H1 (cell line): ENCODE measurements around the gene MYPOP. TPM values are rescaled to one million over a fixed set of nuclear protein-coding genes. Genes with fewer than 3 reads are reported as not detected.

ENCODE experiments used
- ASH2L ChIP-seq: fragments of 200-600, 300-600 bp; sonication (generic); IDR thresholded peaks from one replicate; pipeline ENCODE4 v1.7.1; 2017; ENCODE audit warnings: low read length
- BACH1 ChIP-seq: IDR thresholded peaks from 2 replicates; pipeline ENCODE4 v1.6.1; 2012; ENCODE audit warnings: low read length, improper control_type of control experiment
- BCL11A ChIP-seq, 2 experiments: IDR thresholded peaks; one replicate each; pipeline ENCODE4 v1.6.1; 2011; ENCODE audit warnings: low read depth in 2 of 2, low read length in 2 of 2, mild to moderate bottlenecking in 2 of 2
- CBX5 ChIP-seq: fragments of 300-800, 300-1000 bp; sonication (generic); IDR thresholded peaks from 2 replicates; pipeline ENCODE4 v1.7.1; 2016; ENCODE audit warnings: antibody characterized with exemption, low read length, low read depth
- CHD1 ChIP-seq: IDR thresholded peaks from 2 replicates; pipeline ENCODE4 v1.6.1; 2012; ENCODE audit warnings: low read depth, low read length, improper control_type of control experiment
- EZH2 ChIP-seq: fragments of 200-600 bp; sonication (generic); IDR thresholded peaks from 2 replicates; pipeline ENCODE4 v1.7.1; 2012; ENCODE audit warnings: low read depth, mild to moderate bottlenecking, moderate library complexity, low read length, inconsistent platforms; ENCODE audit not compliant: severe bottlenecking
- KDM1A ChIP-seq: fragments of 200-600, 300-600 bp; sonication (generic); IDR thresholded peaks from 2 replicates; pipeline ENCODE4 v1.7.1; 2016; ENCODE audit warnings: mild to moderate bottlenecking, low read length, borderline replicate concordance
- MAFK ChIP-seq: IDR thresholded peaks from 2 replicates; pipeline ENCODE4 v1.6.1; 2012; ENCODE audit warnings: low read depth, mild to moderate bottlenecking, improper control_type of control experiment, low read length
- NANOG ChIP-seq: IDR thresholded peaks from 2 replicates; pipeline ENCODE4 v1.6.1; 2011; ENCODE audit warnings: low read length, low read depth, mild to moderate bottlenecking, inconsistent platforms; ENCODE audit not compliant: insufficient read depth, poor library complexity, severe bottlenecking
- NRF1 ChIP-seq: IDR thresholded peaks from 2 replicates; pipeline ENCODE4 v1.6.1; 2011; ENCODE audit warnings: mild to moderate bottlenecking, low read depth, low read length, improper control_type of control experiment
- PHF8 ChIP-seq: fragments of 200-600 bp; sonication (generic); conservative IDR thresholded peaks from 2 replicates; pipeline ENCODE4 v1.7.1; 2012; ENCODE audit warnings: low read depth, mild to moderate bottlenecking, inconsistent platforms, low read length, moderate library complexity
- RAD21 ChIP-seq, 2 experiments: IDR thresholded peaks in 1 of 2; conservative IDR thresholded peaks in 1 of 2; 2 replicates each; pipeline ENCODE4 v1.6.1; 2011; ENCODE audit warnings: low read depth in 2 of 2, low read length in 2 of 2, improper control_type of control experiment in 1 of 2, inconsistent platforms in 1 of 2, mild to moderate bottlenecking in 1 of 2, moderate library complexity in 1 of 2
- RBBP5 ChIP-seq: IDR thresholded peaks from 2 replicates; pipeline ENCODE4 v1.7.1; 2012; ENCODE audit warnings: low read depth, mild to moderate bottlenecking, inconsistent platforms, low read length, moderate library complexity, borderline replicate concordance
- RXRA ChIP-seq: IDR thresholded peaks from 2 replicates; pipeline ENCODE4 v1.6.1; 2011; ENCODE audit warnings: low read depth, mild to moderate bottlenecking, low read length, moderate library complexity; ENCODE audit not compliant: insufficient read depth
- SAP30 ChIP-seq: fragments of 300-600 bp; sonication (generic); IDR thresholded peaks from 2 replicates; pipeline ENCODE4 v1.7.1; 2012; ENCODE audit warnings: low read length, moderate library complexity, mild to moderate bottlenecking, inconsistent platforms; ENCODE audit not compliant: insufficient read depth, insufficient replicate concordance
- SIN3A ChIP-seq, 2 experiments: IDR thresholded peaks in 1 of 2; conservative IDR thresholded peaks in 1 of 2; 2 replicates each; pipeline ENCODE4 v1.6.1; 2011 to 2012; ENCODE audit warnings: low read length in 2 of 2, improper control_type of control experiment in 1 of 2, low read depth in 1 of 2, mild to moderate bottlenecking in 1 of 2
- TCF12 ChIP-seq: IDR thresholded peaks from 2 replicates; pipeline ENCODE4 v1.6.1; 2011; ENCODE audit warnings: low read depth, mild to moderate bottlenecking, low read length
- YY1 ChIP-seq: IDR thresholded peaks from 2 replicates; pipeline ENCODE4 v1.6.1; 2011; ENCODE audit warnings: low read depth, mild to moderate bottlenecking, low read length
- polyA plus RNA-seq, 7 experiments: library from polyadenylated mRNA; depleted of rRNA in 3 of 7; stranded (reverse) in 5 of 7; unstranded in 2 of 7; fragments of >200 nt in 5 of 7; fragments of 200-250 nt in 2 of 7; gene quantifications; 1 replicate in 5 of 7; 2 replicates in 1 of 7; 4 replicates in 1 of 7; pipeline versions ENCODE4 v1.2.1 to v1.2.3, GENCODE V29; 2011 to 2013; ENCODE audit warnings: missing spikeins in 2 of 7, mixed read lengths in 2 of 7
- total RNA-seq: library from RNA; stranded (reverse); fragmentation: NEBNext Ultra II Directional; extraction: Animal tissue kit (Norgen Biotek cat#: 25700); gene quantifications from 2 replicates; pipeline ENCODE4 v1.2.1, GENCODE V29; 2021
- TF ChIP-seq, protein P1 (sequence below): IDR thresholded peaks from 2 replicates; pipeline ENCODE4 v1.6.1; 2011; ENCODE audit warnings: low read length, improper control_type of control experiment

MYPOP gene
- total and polyA plus RNA-seq, 2 of the 8 experiments (the other 6 are each of a cell fraction or from before 2014, with no cell fraction given) = 3.2 to 11.1 TPM

DNA sequence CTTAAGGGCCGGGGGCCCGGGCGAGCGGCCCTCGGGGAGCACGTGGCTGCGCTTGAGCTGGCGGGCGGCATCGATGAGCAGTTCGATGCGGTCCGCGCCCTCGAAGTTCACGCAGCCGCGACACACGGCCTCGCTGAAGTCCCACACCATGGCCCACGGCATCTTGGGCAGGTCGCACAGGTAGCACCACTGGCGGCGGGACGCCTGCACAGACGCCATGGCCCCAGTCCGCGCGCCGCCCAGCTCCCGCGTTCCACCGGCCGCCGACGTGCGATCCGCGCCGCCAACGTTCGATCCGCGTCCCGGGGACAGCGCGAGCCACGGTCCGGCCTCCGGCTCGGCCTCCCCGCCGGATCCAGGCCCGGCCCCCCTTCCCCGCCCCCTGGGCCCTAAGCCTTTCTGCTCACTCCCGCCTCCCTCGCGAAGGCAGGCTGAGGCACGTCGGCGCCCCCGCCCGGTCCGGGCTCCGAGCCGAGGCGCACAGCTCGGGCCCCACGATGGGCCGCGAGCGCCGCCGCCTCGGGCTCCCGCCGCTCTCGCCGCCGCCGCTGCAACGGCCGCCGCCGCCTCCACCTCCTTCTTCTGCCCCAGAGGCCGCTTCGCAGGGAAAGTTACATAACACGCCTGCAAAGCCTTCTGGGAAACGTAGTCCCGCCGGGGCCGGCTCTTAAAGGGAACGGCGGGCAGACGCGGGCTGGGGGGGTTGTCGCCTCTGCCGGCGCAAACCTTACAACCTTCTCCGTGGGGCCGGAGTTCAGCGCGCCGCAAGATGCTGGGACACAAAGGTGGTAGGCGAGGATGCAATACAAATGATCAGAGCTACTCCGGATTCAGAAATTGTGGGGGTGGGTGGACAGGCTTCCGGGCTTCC lies 16.6 kb downstream of the MYPOP start, which contains the start of gene IRF2BP1 (continued):
- TF ChIP-seq CBX5 = no peak
- TF ChIP-seq RXRA = no peak
- peak; percentile 15 to 41; a peak in 2 of 4 replicates for TF ChIP-seq SIN3A (conservative IDR thresholded peaks at IDR 0.05 in 1 of 2, IDR thresholded peaks at IDR 0.05 in 1 of 2; ENCODE audit: low read depth in 1 of 2, low read length in 2 of 2)
- TF ChIP-seq EZH2 = no peak
- TF ChIP-seq BCL11A (IDR thresholded peaks at IDR 0.05; ENCODE audit: low read depth in 2 of 2, low read length in 2 of 2) = no peak
- no peak for TF ChIP-seq SAP30
- TF ChIP-seq BACH1 = no peak
- TF ChIP-seq NRF1 = no peak
- no peak for TF ChIP-seq CHD1
- no peak for TF ChIP-seq RBBP5
- TF ChIP-seq KDM1A = no peak; the same call in 1 of the 2 replicates
- TF ChIP-seq, protein P1, sequence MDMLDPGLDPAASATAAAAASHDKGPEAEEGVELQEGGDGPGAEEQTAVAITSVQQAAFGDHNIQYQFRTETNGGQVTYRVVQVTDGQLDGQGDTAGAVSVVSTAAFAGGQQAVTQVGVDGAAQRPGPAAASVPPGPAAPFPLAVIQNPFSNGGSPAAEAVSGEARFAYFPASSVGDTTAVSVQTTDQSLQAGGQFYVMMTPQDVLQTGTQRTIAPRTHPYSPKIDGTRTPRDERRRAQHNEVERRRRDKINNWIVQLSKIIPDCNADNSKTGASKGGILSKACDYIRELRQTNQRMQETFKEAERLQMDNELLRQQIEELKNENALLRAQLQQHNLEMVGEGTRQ = no peak
- TF ChIP-seq TCF12 = no peak
- no peak for TF ChIP-seq ASH2L
- TF ChIP-seq RAD21 (IDR thresholded peaks at IDR 0.05 in 1 of 2, conservative IDR thresholded peaks at IDR 0.05 in 1 of 2; ENCODE audit: low read depth in 2 of 2, low read length in 2 of 2) = no peak
- no peak for TF ChIP-seq MAFK
- peak; percentile 55; the same call in 1 of the 2 replicates for TF ChIP-seq PHF8
- no peak for TF ChIP-seq YY1
- no peak for TF ChIP-seq NANOG
